ENCODE data around the gene EZR.

Gene EZR

DNA sequence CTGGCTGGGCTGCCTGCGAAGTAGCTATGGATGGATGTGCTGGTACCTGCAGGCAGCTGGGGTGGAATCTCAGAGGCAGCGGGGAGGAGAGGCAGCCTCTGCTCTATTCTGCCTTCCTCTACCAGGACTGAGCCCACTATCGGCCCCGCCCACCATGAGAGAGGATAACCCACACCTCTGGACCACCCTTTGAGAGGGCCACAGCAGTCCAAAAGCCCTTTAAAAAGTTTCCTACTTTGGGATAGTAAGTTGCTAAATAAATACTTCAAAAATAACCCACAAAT lies 36.1 kb downstream of the EZR start:
- no peak overlapping the region for H3K27ac ChIP-seq (replicated peaks; ENCODE audit: low read length)
- H2AK5ac ChIP-seq (ENCODE audit: low read depth, low read length): no peak overlapping the region
- no peak overlapping the region for H3K4me3 ChIP-seq (ENCODE audit: low read length in 2 of 2)
- no peaks in the 10 kb centered on the region for H3K27me3 ChIP-seq (ENCODE audit: control insufficient read depth in 3 of 3, insufficient read depth in 3 of 3, low read depth in 1 of 3, low read length in 3 of 3)
- H2AFZ ChIP-seq (ENCODE audit: low read length): no peak overlapping the region
- no peaks in the 10 kb centered on the region for H3K79me1 ChIP-seq (ENCODE audit: low read depth, low read length)
- no peak overlapping the region for H2BK12ac ChIP-seq (ENCODE audit: low read length)
- H2BK5ac ChIP-seq (ENCODE audit: low read length): no peak overlapping the region
- H4K8ac ChIP-seq (ENCODE audit: low read depth, low read length): no peak overlapping the region
- no peak overlapping the region for H3K4me2 ChIP-seq (ENCODE audit: insufficient read depth, low read length, poor library complexity, severe bottlenecking)
- peaks cover 0 to 5% of the 10 kb centered on the region in 2 donors for H3K4me1 ChIP-seq (ENCODE audit: control insufficient read depth in 2 of 2, insufficient read depth in 1 of 2, low read depth in 1 of 2, low read length in 2 of 2)
- WGBS, 2 donors (ENCODE audit: extremely low coverage in 2 of 2, insufficient read length in 2 of 2, insufficient replicate concordance in 1 of 2): no CpG with 5 or more reads among the region's 4 CpGs
- DNase-seq (ENCODE audit: low spot score): no peak
- no peak overlapping the region for H3K23ac ChIP-seq (ENCODE audit: low read depth, low read length, poor library complexity)
- no peak overlapping the region for H4K91ac ChIP-seq (ENCODE audit: low read depth, low read length, poor library complexity)
- no peak overlapping the region for H2BK15ac ChIP-seq (ENCODE audit: low read length)
- peaks cover 41 to 93% of the 10 kb centered on the region in 2 donors for H3K36me3 ChIP-seq (replicated peaks in 1 of 2; ENCODE audit: control insufficient read depth in 2 of 2, insufficient read depth in 2 of 2, low read length in 2 of 2)
- H3K9me3 ChIP-seq (replicated peaks in 1 of 2; ENCODE audit: control insufficient read depth in 2 of 2, insufficient read depth in 1 of 2, low read depth in 1 of 2, low read length in 2 of 2): peaks cover 0 to 2% of the 10 kb centered on the region in 2 donors
- no peak overlapping the region for H2BK120ac ChIP-seq (ENCODE audit: low read depth, low read length)
- no peak overlapping the region for H3K9ac ChIP-seq (ENCODE audit: low read depth, low read length, poor library complexity)
- no peak overlapping the region for H3K4ac ChIP-seq (ENCODE audit: low read length)
- H3K14ac ChIP-seq (ENCODE audit: low read length): no peak overlapping the region
- H3K18ac ChIP-seq (ENCODE audit: low read length): no peak overlapping the region

DNA sequence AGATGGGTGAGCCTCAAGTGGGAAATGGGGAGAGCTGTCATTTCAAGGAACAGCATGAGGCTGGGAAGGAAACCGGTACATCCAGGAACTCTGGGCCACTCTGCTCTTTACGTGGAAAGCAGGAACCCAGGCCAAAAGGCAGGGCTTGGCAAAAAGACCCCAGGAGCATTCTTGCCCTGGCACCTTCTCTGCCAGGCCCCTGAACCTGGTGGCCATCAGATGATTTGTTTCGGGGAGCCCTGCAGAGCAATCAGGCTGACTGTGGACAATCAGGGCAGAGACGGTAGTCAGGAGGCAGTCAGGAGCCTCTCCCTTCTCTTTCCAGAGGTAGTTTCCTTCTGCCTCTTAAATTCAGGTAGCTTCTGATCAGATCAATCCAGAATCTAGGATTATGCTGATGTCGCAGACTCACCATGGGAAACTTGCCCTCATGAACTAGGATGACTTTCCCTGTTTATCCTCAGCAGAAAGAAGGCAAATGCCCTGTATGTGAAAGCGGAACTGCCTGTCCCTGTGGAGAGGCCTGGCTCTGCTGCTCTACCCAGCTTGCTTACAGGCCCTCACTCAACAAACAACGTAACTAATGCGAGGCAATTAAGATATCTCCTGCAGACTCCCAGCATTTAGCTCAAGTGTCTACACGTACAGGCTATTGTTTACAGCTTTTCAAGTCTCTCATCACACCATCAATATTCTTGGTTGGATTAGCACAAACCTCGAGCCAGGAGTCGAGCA lies 36.6 kb downstream of the EZR start:
- H3K79me1 ChIP-seq (ENCODE audit: low read depth, low read length): no peaks in the 10 kb centered on the region
- no CpG with 5 or more reads among the region's 11 CpGs for WGBS, 2 donors (ENCODE audit: extremely low coverage in 2 of 2, insufficient read length in 2 of 2, insufficient replicate concordance in 1 of 2)
- no peak overlapping the region for H3K4ac ChIP-seq (ENCODE audit: low read length)
- H2BK15ac ChIP-seq (ENCODE audit: low read length): no peak overlapping the region
- peaks cover 0 to 5% of the 10 kb centered on the region in 2 donors for H3K4me1 ChIP-seq (ENCODE audit: control insufficient read depth in 2 of 2, insufficient read depth in 1 of 2, low read depth in 1 of 2, low read length in 2 of 2)
- H3K9me3 ChIP-seq (replicated peaks in 1 of 2; ENCODE audit: control insufficient read depth in 2 of 2, insufficient read depth in 1 of 2, low read depth in 1 of 2, low read length in 2 of 2): peaks cover 0 to 2% of the 10 kb centered on the region in 2 donors
- no peak overlapping the region for H3K23ac ChIP-seq (ENCODE audit: low read depth, low read length, poor library complexity)
- H3K27ac ChIP-seq (replicated peaks; ENCODE audit: low read length): no peak overlapping the region
- no peaks in the 10 kb centered on the region for H3K27me3 ChIP-seq (ENCODE audit: control insufficient read depth in 3 of 3, insufficient read depth in 3 of 3, low read depth in 1 of 3, low read length in 3 of 3)
- no peak overlapping the region for H2BK120ac ChIP-seq (ENCODE audit: low read depth, low read length)
- no peak overlapping the region for H2BK5ac ChIP-seq (ENCODE audit: low read length)
- no peak overlapping the region for H3K4me2 ChIP-seq (ENCODE audit: insufficient read depth, low read length, poor library complexity, severe bottlenecking)
- H2BK12ac ChIP-seq (ENCODE audit: low read length): no peak overlapping the region
- no peak overlapping the region for H3K14ac ChIP-seq (ENCODE audit: low read length)
- H3K18ac ChIP-seq (ENCODE audit: low read length): no peak overlapping the region
- no peak overlapping the region for H2AK5ac ChIP-seq (ENCODE audit: low read depth, low read length)
- DNase-seq (ENCODE audit: low spot score): no peak
- peaks cover 39 to 93% of the 10 kb centered on the region in 2 donors for H3K36me3 ChIP-seq (replicated peaks in 1 of 2; ENCODE audit: control insufficient read depth in 2 of 2, insufficient read depth in 2 of 2, low read length in 2 of 2)
- no peak overlapping the region for H3K4me3 ChIP-seq (ENCODE audit: low read length in 2 of 2)
- no peak overlapping the region for H2AFZ ChIP-seq (ENCODE audit: low read length)
- H3K9ac ChIP-seq (ENCODE audit: low read depth, low read length, poor library complexity): no peak overlapping the region
- no peak overlapping the region for H4K8ac ChIP-seq (ENCODE audit: low read depth, low read length)
- H4K91ac ChIP-seq (ENCODE audit: low read depth, low read length, poor library complexity): no peak overlapping the region

DNA sequence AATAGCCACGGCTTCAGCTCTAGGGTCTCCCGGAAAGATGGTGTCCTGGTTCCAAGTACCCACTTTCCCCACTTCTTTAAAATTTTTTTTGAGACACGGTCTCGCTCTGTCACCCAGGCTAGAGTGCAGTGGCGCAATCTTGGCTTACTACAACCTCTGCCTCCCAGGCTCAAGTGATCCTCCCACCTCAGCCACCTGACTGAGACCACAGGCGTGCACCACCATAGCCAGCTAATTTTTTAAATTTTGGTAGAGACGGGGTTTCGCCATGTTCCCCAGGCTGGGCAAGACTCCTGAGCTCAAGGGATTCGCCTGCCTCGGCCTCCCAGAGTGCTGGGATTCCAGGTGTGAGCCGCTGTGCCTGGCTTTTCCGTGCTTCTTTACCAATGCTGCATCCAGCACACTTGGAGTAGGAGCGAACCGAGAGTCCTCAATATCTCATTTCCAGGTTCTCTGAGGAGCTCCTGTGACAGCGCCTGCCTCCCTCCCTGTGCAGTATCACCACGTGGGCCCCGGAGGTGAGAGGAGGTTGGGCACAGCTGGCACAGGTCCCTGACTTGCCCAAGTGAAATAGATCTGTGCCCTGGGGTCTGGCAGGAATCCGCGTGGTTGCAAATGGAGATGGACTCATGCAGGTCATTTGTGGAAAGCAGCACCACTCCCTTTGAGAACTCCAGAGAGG lies 37.3 kb downstream of the EZR start:
- whole genome bisulfite sequencing, 2 donors (ENCODE audit: extremely low coverage in 2 of 2, insufficient read length in 2 of 2, insufficient replicate concordance in 1 of 2): no CpG with 5 or more reads among the region's 19 CpGs
- DNase-seq (ENCODE audit: low spot score): no peak
- Histone ChIP-seq H3K9me3 (replicated peaks in 1 of 2; ENCODE audit: control insufficient read depth in 2 of 2, insufficient read depth in 1 of 2, low read depth in 1 of 2, low read length in 2 of 2) (peaks cover 0 to 2% of the 10 kb centered on the region in 2 donors), H3K18ac (ENCODE audit: low read length) (no peak overlapping the region), H3K36me3 (replicated peaks in 1 of 2; ENCODE audit: control insufficient read depth in 2 of 2, insufficient read depth in 2 of 2, low read length in 2 of 2) (peaks cover 36 to 93% of the 10 kb centered on the region in 2 donors), H3K4me3 (ENCODE audit: low read length in 2 of 2) (no peak overlapping the region), H2BK15ac (ENCODE audit: low read length) (no peak overlapping the region), H2AK5ac (ENCODE audit: low read depth, low read length) (no peak overlapping the region), H3K4me1 (ENCODE audit: control insufficient read depth in 2 of 2, insufficient read depth in 1 of 2, low read depth in 1 of 2, low read length in 2 of 2) (peaks cover 0 to 5% of the 10 kb centered on the region in 2 donors), H3K27ac (replicated peaks; ENCODE audit: low read length) (no peak overlapping the region), H3K79me1 (ENCODE audit: low read depth, low read length) (no peaks in the 10 kb centered on the region), H3K4me2 (ENCODE audit: insufficient read depth, low read length, poor library complexity, severe bottlenecking) (no peak overlapping the region), H2AFZ (ENCODE audit: low read length) (no peak overlapping the region), H4K8ac (ENCODE audit: low read depth, low read length) (no peak overlapping the region), H3K14ac (ENCODE audit: low read length) (no peak overlapping the region), H2BK5ac (ENCODE audit: low read length) (no peak overlapping the region), H3K9ac (ENCODE audit: low read depth, low read length, poor library complexity) (no peak overlapping the region), H3K23ac (ENCODE audit: low read depth, low read length, poor library complexity) (no peak overlapping the region), H2BK12ac (ENCODE audit: low read length) (no peak overlapping the region), H2BK120ac (ENCODE audit: low read depth, low read length) (no peak overlapping the region), H4K91ac (ENCODE audit: low read depth, low read length, poor library complexity) (no peak overlapping the region), H3K27me3 (ENCODE audit: control insufficient read depth in 3 of 3, insufficient read depth in 3 of 3, low read depth in 1 of 3, low read length in 3 of 3) (no peaks in the 10 kb centered on the region), H3K4ac (ENCODE audit: low read length) (no peak overlapping the region)

DNA sequence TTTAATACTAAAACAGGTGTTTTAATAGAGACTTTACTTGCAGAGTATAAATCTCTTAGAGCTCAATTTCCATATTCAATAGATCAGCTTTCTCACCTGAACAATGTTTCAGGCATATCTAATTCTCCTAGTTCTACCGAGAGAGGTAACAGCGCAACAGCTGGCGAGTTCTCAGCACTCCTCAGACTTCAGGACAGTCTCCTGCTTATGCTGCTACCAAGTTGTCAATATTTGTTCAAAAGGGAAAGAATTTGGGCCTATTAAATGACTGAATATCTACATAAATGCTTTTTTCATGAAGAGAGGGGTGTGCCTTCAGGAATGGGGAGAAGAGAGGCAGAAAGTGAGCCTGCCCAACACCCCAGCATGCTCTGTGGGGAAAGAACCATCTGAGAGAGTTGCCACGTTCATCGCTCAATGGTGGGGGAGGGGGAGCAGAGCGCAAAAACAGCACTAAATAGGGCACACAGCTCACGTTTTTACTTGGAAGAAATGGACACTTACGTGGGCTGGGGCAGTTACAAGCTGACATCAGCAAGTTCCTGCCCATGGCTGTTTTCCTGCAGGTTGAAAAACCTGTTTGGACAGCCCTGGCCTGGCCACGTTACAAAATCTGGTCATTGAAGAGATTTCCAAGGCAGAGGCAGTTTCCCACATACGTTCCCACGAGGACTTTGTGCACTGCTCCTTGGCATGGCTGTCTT lies 38.0 kb downstream of the EZR start:
- H3K9me3 ChIP-seq (replicated peaks in 1 of 2; ENCODE audit: control insufficient read depth in 2 of 2, insufficient read depth in 1 of 2, low read depth in 1 of 2, low read length in 2 of 2): peaks cover 0 to 2% of the 10 kb centered on the region in 2 donors
- H2BK5ac ChIP-seq (ENCODE audit: low read length): no peak overlapping the region
- H3K14ac ChIP-seq (ENCODE audit: low read length): no peak overlapping the region
- H2AK5ac ChIP-seq (ENCODE audit: low read depth, low read length): no peak overlapping the region
- peaks cover 0 to 5% of the 10 kb centered on the region in 2 donors for H3K4me1 ChIP-seq (ENCODE audit: control insufficient read depth in 2 of 2, insufficient read depth in 1 of 2, low read depth in 1 of 2, low read length in 2 of 2)
- H3K36me3 ChIP-seq (replicated peaks in 1 of 2; ENCODE audit: control insufficient read depth in 2 of 2, insufficient read depth in 2 of 2, low read length in 2 of 2): peaks cover 36 to 94% of the 10 kb centered on the region in 2 donors
- no peak overlapping the region for H4K8ac ChIP-seq (ENCODE audit: low read depth, low read length)
- H3K9ac ChIP-seq (ENCODE audit: low read depth, low read length, poor library complexity): no peak overlapping the region
- H3K4ac ChIP-seq (ENCODE audit: low read length): no peak overlapping the region
- no peak overlapping the region for H3K4me3 ChIP-seq (ENCODE audit: low read length in 2 of 2)
- H3K18ac ChIP-seq (ENCODE audit: low read length): no peak overlapping the region
- no CpG with 5 or more reads among the region's 11 CpGs for WGBS, 2 donors (ENCODE audit: extremely low coverage in 2 of 2, insufficient read length in 2 of 2, insufficient replicate concordance in 1 of 2)
- no peak overlapping the region for H4K91ac ChIP-seq (ENCODE audit: low read depth, low read length, poor library complexity)
- no peak overlapping the region for H3K23ac ChIP-seq (ENCODE audit: low read depth, low read length, poor library complexity)
- H2BK15ac ChIP-seq (ENCODE audit: low read length): no peak overlapping the region
- H3K4me2 ChIP-seq (ENCODE audit: insufficient read depth, low read length, poor library complexity, severe bottlenecking): no peak overlapping the region
- DNase-seq (ENCODE audit: low spot score): no peak
- no peak overlapping the region for H2BK12ac ChIP-seq (ENCODE audit: low read length)
- no peaks in the 10 kb centered on the region for H3K79me1 ChIP-seq (ENCODE audit: low read depth, low read length)
- no peak overlapping the region for H3K27ac ChIP-seq (replicated peaks; ENCODE audit: low read length)
- H2BK120ac ChIP-seq (ENCODE audit: low read depth, low read length): no peak overlapping the region
- no peaks in the 10 kb centered on the region for H3K27me3 ChIP-seq (ENCODE audit: control insufficient read depth in 3 of 3, insufficient read depth in 3 of 3, low read depth in 1 of 3, low read length in 3 of 3)
- H2AFZ ChIP-seq (ENCODE audit: low read length): no peak overlapping the region

Measured in neuronal stem cell (in vitro differentiated cells).